Neural cell (in vitro differentiated cells): ENCODE results near the gene RBM39. TPM values are rescaled to one million over a fixed set of nuclear protein-coding genes. Genes with fewer than 3 reads are reported as not detected.

ENCODE experiments used
- H2AFZ ChIP-seq: fragments of 200-600, 300-800 bp; sonication (generic), shearing (Covaris generic); 2 replicates; pipeline ENCODE4 v1.6.0; 2014; ENCODE audit warnings: low read depth, mild to moderate bottlenecking, antibody characterized with exemption, low read length, moderate library complexity
- H3F3A ChIP-seq: fragments of 200-600 bp; shearing (Covaris generic); 2 replicates; pipeline ENCODE4 v1.6.1; 2016; ENCODE audit warnings: mild to moderate bottlenecking, moderate library complexity, mixed read lengths, antibody characterized with exemption, low read length; ENCODE audit not compliant: insufficient read depth, poor library complexity, severe bottlenecking
- H3K27ac ChIP-seq: fragments of 200-600, 300-800 bp; sonication (generic), shearing (Covaris generic); 2 replicates; pipeline ENCODE4 v1.5.1; 2014; ENCODE audit warnings: mild to moderate bottlenecking, low read length, moderate library complexity
- H3K27me3 ChIP-seq: fragments of 300-800, 200-600 bp; sonication (generic), shearing (Covaris generic); 2 replicates; pipeline ENCODE4 v1.6.0; 2014; ENCODE audit warnings: mild to moderate bottlenecking, low read depth, low read length, moderate library complexity; ENCODE audit not compliant: insufficient read depth
- H3K36me3 ChIP-seq: fragments of 300-800, 200-600 bp; sonication (generic), shearing (Covaris generic); 2 replicates; pipeline ENCODE4 v1.5.1; 2014; ENCODE audit warnings: mild to moderate bottlenecking, antibody characterized with exemption, low read length, moderate library complexity; ENCODE audit not compliant: insufficient read depth
- H3K4me2 ChIP-seq: fragments of 300-800, 200-600 bp; sonication (generic), shearing (Covaris generic); 2 replicates; pipeline ENCODE4 v1.6.0; 2014; ENCODE audit warnings: mild to moderate bottlenecking, low read length
- H3K4me3 ChIP-seq: fragments of 300-800, 200-600 bp; sonication (generic), shearing (Covaris generic); 2 replicates; pipeline ENCODE4 v1.5.1; 2014; ENCODE audit warnings: mild to moderate bottlenecking, low read length, moderate library complexity
- H3K79me2 ChIP-seq: fragments of 200-600 bp; shearing (Covaris generic); replicated peaks from 2 replicates; pipeline ENCODE4 v1.6.0; 2014; ENCODE audit warnings: mild to moderate bottlenecking, low read length, moderate library complexity; ENCODE audit not compliant: insufficient read depth
- H3K9ac ChIP-seq: fragments of 300-800, 200-600 bp; sonication (generic), shearing (Covaris generic); 2 replicates; pipeline ENCODE4 v1.6.1; 2016; ENCODE audit warnings: mild to moderate bottlenecking, low read length, mixed read lengths
- H3K9me2 ChIP-seq: fragments of 200-600 bp; shearing (Covaris generic); 2 replicates; pipeline ENCODE4 v1.6.1; 2016; ENCODE audit warnings: mild to moderate bottlenecking, low read length, mixed read lengths; ENCODE audit not compliant: insufficient read depth
- H3K9me3 ChIP-seq: fragments of 200-600, 300-800 bp; sonication (generic), shearing (Covaris generic); 2 replicates; pipeline ENCODE4 v1.6.1; 2016; ENCODE audit warnings: mild to moderate bottlenecking, mixed run types, low read length, moderate library complexity, mixed read lengths
- H4K20me1 ChIP-seq: fragments of 200-600 bp; shearing (Covaris generic); 2 replicates; pipeline ENCODE4 v1.6.1; 2016; ENCODE audit warnings: mild to moderate bottlenecking, mixed run types; ENCODE audit not compliant: insufficient read depth
- EP300 ChIP-seq: fragments of 450-650 bp; conservative IDR thresholded peaks from 2 replicates; pipeline ENCODE4 v1.6.1; 2014; ENCODE audit warnings: antibody characterized with exemption, mild to moderate bottlenecking, moderate library complexity; ENCODE audit not compliant: poor library complexity, severe bottlenecking
- EZH2 ChIP-seq: fragments of 200-600, 300-800 bp; shearing (Covaris generic), sonication (generic); IDR thresholded peaks from 2 replicates; pipeline ENCODE4 v1.6.1; 2014; ENCODE audit warnings: antibody characterized with exemption, low read length, borderline replicate concordance, mild to moderate bottlenecking; ENCODE audit not compliant: insufficient read depth, poor library complexity, severe bottlenecking
- MXI1 ChIP-seq: fragments of 450-650 bp; conservative IDR thresholded peaks from 2 replicates; pipeline ENCODE4 v1.6.1; 2014; ENCODE audit warnings: antibody characterized with exemption, mild to moderate bottlenecking; ENCODE audit not compliant: poor library complexity, severe bottlenecking
- POLR2AphosphoS5 ChIP-seq: IDR thresholded peaks from 2 replicates; pipeline ENCODE4 v1.6.1; 2012
- RAD21 ChIP-seq: fragments of 450-650 bp; conservative IDR thresholded peaks from 2 replicates; pipeline ENCODE4 v1.6.1; 2014; ENCODE audit warnings: antibody characterized with exemption, mild to moderate bottlenecking, moderate library complexity
- SMC3 ChIP-seq: fragments of 450-650 bp; conservative IDR thresholded peaks from 2 replicates; pipeline ENCODE4 v1.6.1; 2014; ENCODE audit warnings: antibody characterized with exemption, mild to moderate bottlenecking, moderate library complexity; ENCODE audit not compliant: poor library complexity
- TAF1 ChIP-seq: IDR thresholded peaks from 2 replicates; pipeline ENCODE4 v1.6.1; 2012; ENCODE audit warnings: low read depth
- polyA plus RNA-seq: library from polyadenylated mRNA; depleted of rRNA; stranded (reverse); fragments of >200 nt; gene quantifications from 2 replicates; pipeline ENCODE4 v1.2.3, GENCODE V29; 2014
- TF ChIP-seq, protein P1 (sequence below): IDR thresholded peaks from 2 replicates; pipeline ENCODE4 v1.6.1; 2012; ENCODE audit warnings: borderline replicate concordance
- TF ChIP-seq, protein P2 (sequence below): fragments of 450-650 bp; IDR thresholded peaks from 2 replicates; pipeline ENCODE4 v1.5.1; 2014; ENCODE audit warnings: antibody characterized with exemption, mild to moderate bottlenecking, moderate library complexity; ENCODE audit not compliant: poor library complexity, severe bottlenecking

The RBM39 gene
- polyA plus RNA-seq, 1 donor from 2014 or later: 839 TPM

- no peaks in the 10 kb centered on the region for H3K27me3 ChIP-seq
- H2AFZ ChIP-seq: no peak overlapping the region
- H3K9ac ChIP-seq: no peak overlapping the region
- no peak overlapping the region for H3K27ac ChIP-seq
- H3K79me2 ChIP-seq: peaks cover 4% of the 10 kb centered on the region
- peaks cover 11% of the 10 kb centered on the region for H3K36me3 ChIP-seq
- TF ChIP-seq EP300 (no peak), EZH2 (no peak), RAD21 (no peak), TAF1 (no peak), MXI1 (no peak), SMC3 (no peak), POLR2AphosphoS5 (no peak)
- TF ChIP-seq, protein P1, sequence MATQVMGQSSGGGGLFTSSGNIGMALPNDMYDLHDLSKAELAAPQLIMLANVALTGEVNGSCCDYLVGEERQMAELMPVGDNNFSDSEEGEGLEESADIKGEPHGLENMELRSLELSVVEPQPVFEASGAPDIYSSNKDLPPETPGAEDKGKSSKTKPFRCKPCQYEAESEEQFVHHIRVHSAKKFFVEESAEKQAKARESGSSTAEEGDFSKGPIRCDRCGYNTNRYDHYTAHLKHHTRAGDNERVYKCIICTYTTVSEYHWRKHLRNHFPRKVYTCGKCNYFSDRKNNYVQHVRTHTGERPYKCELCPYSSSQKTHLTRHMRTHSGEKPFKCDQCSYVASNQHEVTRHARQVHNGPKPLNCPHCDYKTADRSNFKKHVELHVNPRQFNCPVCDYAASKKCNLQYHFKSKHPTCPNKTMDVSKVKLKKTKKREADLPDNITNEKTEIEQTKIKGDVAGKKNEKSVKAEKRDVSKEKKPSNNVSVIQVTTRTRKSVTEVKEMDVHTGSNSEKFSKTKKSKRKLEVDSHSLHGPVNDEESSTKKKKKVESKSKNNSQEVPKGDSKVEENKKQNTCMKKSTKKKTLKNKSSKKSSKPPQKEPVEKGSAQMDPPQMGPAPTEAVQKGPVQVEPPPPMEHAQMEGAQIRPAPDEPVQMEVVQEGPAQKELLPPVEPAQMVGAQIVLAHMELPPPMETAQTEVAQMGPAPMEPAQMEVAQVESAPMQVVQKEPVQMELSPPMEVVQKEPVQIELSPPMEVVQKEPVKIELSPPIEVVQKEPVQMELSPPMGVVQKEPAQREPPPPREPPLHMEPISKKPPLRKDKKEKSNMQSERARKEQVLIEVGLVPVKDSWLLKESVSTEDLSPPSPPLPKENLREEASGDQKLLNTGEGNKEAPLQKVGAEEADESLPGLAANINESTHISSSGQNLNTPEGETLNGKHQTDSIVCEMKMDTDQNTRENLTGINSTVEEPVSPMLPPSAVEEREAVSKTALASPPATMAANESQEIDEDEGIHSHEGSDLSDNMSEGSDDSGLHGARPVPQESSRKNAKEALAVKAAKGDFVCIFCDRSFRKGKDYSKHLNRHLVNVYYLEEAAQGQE: no peak
- TF ChIP-seq, protein P2, sequence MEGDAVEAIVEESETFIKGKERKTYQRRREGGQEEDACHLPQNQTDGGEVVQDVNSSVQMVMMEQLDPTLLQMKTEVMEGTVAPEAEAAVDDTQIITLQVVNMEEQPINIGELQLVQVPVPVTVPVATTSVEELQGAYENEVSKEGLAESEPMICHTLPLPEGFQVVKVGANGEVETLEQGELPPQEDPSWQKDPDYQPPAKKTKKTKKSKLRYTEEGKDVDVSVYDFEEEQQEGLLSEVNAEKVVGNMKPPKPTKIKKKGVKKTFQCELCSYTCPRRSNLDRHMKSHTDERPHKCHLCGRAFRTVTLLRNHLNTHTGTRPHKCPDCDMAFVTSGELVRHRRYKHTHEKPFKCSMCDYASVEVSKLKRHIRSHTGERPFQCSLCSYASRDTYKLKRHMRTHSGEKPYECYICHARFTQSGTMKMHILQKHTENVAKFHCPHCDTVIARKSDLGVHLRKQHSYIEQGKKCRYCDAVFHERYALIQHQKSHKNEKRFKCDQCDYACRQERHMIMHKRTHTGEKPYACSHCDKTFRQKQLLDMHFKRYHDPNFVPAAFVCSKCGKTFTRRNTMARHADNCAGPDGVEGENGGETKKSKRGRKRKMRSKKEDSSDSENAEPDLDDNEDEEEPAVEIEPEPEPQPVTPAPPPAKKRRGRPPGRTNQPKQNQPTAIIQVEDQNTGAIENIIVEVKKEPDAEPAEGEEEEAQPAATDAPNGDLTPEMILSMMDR: no peak
- H3K4me3 ChIP-seq: no peak overlapping the region
- H4K20me1 ChIP-seq: no peaks in the 10 kb centered on the region
- H3F3A ChIP-seq: no peaks in the 10 kb centered on the region
- no peaks in the 10 kb centered on the region for H3K9me3 ChIP-seq
- H3K4me2 ChIP-seq: no peak overlapping the region
- H3K9me2 ChIP-seq: no peaks in the 10 kb centered on the region
Measured at GRCh38 chr20:35669221-35669620, 72.8 kb downstream of the RBM39 start.

- no peaks in the 10 kb centered on the region for H3K9me2 ChIP-seq
- peaks cover 37% of the 10 kb centered on the region for H3K79me2 ChIP-seq
- H3K27ac ChIP-seq: no peak overlapping the region
- H3K36me3 ChIP-seq: peaks cover 11% of the 10 kb centered on the region
- no peaks in the 10 kb centered on the region for H3K9me3 ChIP-seq
- no peak overlapping the region for H2AFZ ChIP-seq
- H3K4me3 ChIP-seq: no peak overlapping the region
- no peak for TF ChIP-seq RAD21
- TF ChIP-seq, protein P1: no peak
- no peak for TF ChIP-seq POLR2AphosphoS5
- no peak for TF ChIP-seq EP300
- TF ChIP-seq SMC3: no peak
- TF ChIP-seq, protein P2: no peak
- no peak for TF ChIP-seq MXI1
- no peak for TF ChIP-seq EZH2
- TF ChIP-seq TAF1: no peak
- H3K9ac ChIP-seq: no peak overlapping the region
- H3F3A ChIP-seq: no peaks in the 10 kb centered on the region
- peaks cover 7% of the 10 kb centered on the region for H4K20me1 ChIP-seq
- no peaks in the 10 kb centered on the region for H3K27me3 ChIP-seq
- H3K4me2 ChIP-seq: no peak overlapping the region
Measured at GRCh38 chr20:35665949-35666288, 76.1 kb downstream of the RBM39 start.
